DND-41 (cell line): ENCODE data around the gene PTPRD.

ENCODE experiments used
- ATAC-seq: fragments of 200-7000 bp; cut with Tn5 transposase; 3 replicates; pipeline ENCODE4 v1.9.1; 2021; ENCODE audit warnings: low read depth; ENCODE audit not compliant: insufficient read depth
- DNase-seq: peaks from one replicate; pipeline ENCODE4 v3.0.0-alpha.2; 2020
- H2AFZ ChIP-seq: 2 replicates; pipeline ENCODE4 v1.6.0; 2012; ENCODE audit warnings: low read depth, low read length
- H3K27ac ChIP-seq: 2 replicates; pipeline ENCODE4 v1.5.1; 2012; ENCODE audit warnings: low read length, inconsistent platforms
- H3K27me3 ChIP-seq: fragments of 200-600 bp; sonication (generic); 2 replicates; pipeline ENCODE4 v1.6.0; 2012; ENCODE audit warnings: low read length, mild to moderate bottlenecking, inconsistent platforms; ENCODE audit not compliant: insufficient read depth, poor library complexity
- H3K36me3 ChIP-seq: 2 replicates; pipeline ENCODE4 v1.5.1; 2012; ENCODE audit warnings: low read length, inconsistent platforms; ENCODE audit not compliant: insufficient read depth
- H3K4me1 ChIP-seq: 2 replicates; pipeline ENCODE4 v1.5.1; 2012; ENCODE audit warnings: mild to moderate bottlenecking, low read length; ENCODE audit not compliant: insufficient read depth
- H3K4me2 ChIP-seq: 2 replicates; pipeline ENCODE4 v1.6.0; 2012; ENCODE audit warnings: mild to moderate bottlenecking, moderate library complexity, low read length, inconsistent platforms; ENCODE audit not compliant: insufficient read depth
- H3K4me3 ChIP-seq, 2 experiments: fragments of 200-600 bp in 1 of 2; shearing (Covaris generic) in 1 of 2; 2 replicates each; pipeline ENCODE4 v1.5.1; 2012 to 2016; ENCODE audit warnings: inconsistent platforms in 2 of 2, low read length in 2 of 2, mild to moderate bottlenecking in 2 of 2, low read depth in 1 of 2, moderate library complexity in 1 of 2
- H3K79me2 ChIP-seq: 2 replicates; pipeline ENCODE4 v1.6.0; 2012; ENCODE audit warnings: low read length, inconsistent platforms; ENCODE audit not compliant: insufficient read depth
- H3K9ac ChIP-seq: 2 replicates; pipeline ENCODE4 v1.6.0; 2012; ENCODE audit warnings: low read depth, mild to moderate bottlenecking, inconsistent platforms, low read length, moderate library complexity
- H3K9me3 ChIP-seq: 2 replicates; pipeline ENCODE4 v1.5.1; 2012; ENCODE audit warnings: low read length, moderate library complexity, mild to moderate bottlenecking, inconsistent platforms; ENCODE audit not compliant: insufficient read depth, severe bottlenecking
- H4K20me1 ChIP-seq: 2 replicates; pipeline ENCODE4 v1.6.0; 2012; ENCODE audit warnings: low read length; ENCODE audit not compliant: insufficient read depth
- CTCF ChIP-seq: IDR thresholded peaks from 2 replicates; pipeline ENCODE4 v1.5.1; 2012; ENCODE audit warnings: borderline replicate concordance, low read length, moderate library complexity, mild to moderate bottlenecking; ENCODE audit not compliant: poor library complexity, severe bottlenecking; ENCODE audit errors: extremely low read depth
- EZH2 ChIP-seq: IDR thresholded peaks from 3 replicates; pipeline ENCODE4 v1.6.1; 2012; ENCODE audit warnings: borderline replicate concordance, low read depth, mild to moderate bottlenecking, moderate library complexity, low read length, inconsistent platforms; ENCODE audit not compliant: severe bottlenecking

The PTPRD gene

GRCh38 chr9:10250219-10250618 is 362.6 kb downstream of the PTPRD start:
- H3K4me1 ChIP-seq, result no peaks in the 10 kb centered on the region
- ATAC-seq (no peak), DNase-seq (no peak)
- H3K4me3 ChIP-seq, result no peak overlapping the region
- TF ChIP-seq CTCF (no peak), EZH2 (no peak)
- H3K4me2 ChIP-seq, result no peak overlapping the region
- H3K27ac ChIP-seq, result no peak overlapping the region
- no peaks in the 10 kb centered on the region for H3K27me3 ChIP-seq
- H3K9ac ChIP-seq, result no peak overlapping the region
- H4K20me1 ChIP-seq, result no peaks in the 10 kb centered on the region
- no peaks in the 10 kb centered on the region for H3K9me3 ChIP-seq
- no peaks in the 10 kb centered on the region for H3K36me3 ChIP-seq
- H2AFZ ChIP-seq, result no peak overlapping the region
- no peaks in the 10 kb centered on the region for H3K79me2 ChIP-seq

GRCh38 chr9:10248890-10249289 is 363.9 kb downstream of the PTPRD start:
- Histone ChIP-seq H3K4me1 (no peaks in the 10 kb centered on the region), H3K4me3 (no peak overlapping the region), H3K36me3 (no peaks in the 10 kb centered on the region), H3K9ac (no peak overlapping the region), H3K9me3 (no peaks in the 10 kb centered on the region), H3K4me2 (no peak overlapping the region), H3K79me2 (no peaks in the 10 kb centered on the region), H4K20me1 (no peaks in the 10 kb centered on the region), H3K27me3 (no peaks in the 10 kb centered on the region), H2AFZ (no peak overlapping the region), H3K27ac (no peak overlapping the region)
- ATAC-seq (no peak), DNase-seq (no peak)
- TF ChIP-seq EZH2 (no peak), CTCF (no peak)

- Histone ChIP-seq H3K4me3 (no peak overlapping the region), H3K9ac (no peak overlapping the region), H3K27me3 (no peaks in the 10 kb centered on the region), H3K27ac (no peak overlapping the region), H2AFZ (no peak overlapping the region), H3K36me3 (no peaks in the 10 kb centered on the region), H4K20me1 (no peaks in the 10 kb centered on the region), H3K9me3 (no peaks in the 10 kb centered on the region), H3K4me1 (no peaks in the 10 kb centered on the region), H3K4me2 (no peak overlapping the region), H3K79me2 (no peaks in the 10 kb centered on the region)
- ATAC-seq, result no peak
- DNase-seq, result no peak
- no peak for TF ChIP-seq EZH2
- TF ChIP-seq CTCF, result no peak
Observed at GRCh38 chr9:10242255-10242654, 370.5 kb downstream of the PTPRD start.

GRCh38 chr9:10238087-10238486 is 374.7 kb downstream of the PTPRD start:
- TF ChIP-seq CTCF (no peak), EZH2 (no peak)
- H2AFZ ChIP-seq, result no peak overlapping the region

More at GRCh38 chr9:10238087-10238486, 374.7 kb downstream of the PTPRD start:
- Histone ChIP-seq H3K36me3 (no peaks in the 10 kb centered on the region), H3K4me1 (no peaks in the 10 kb centered on the region), H3K4me3 (no peak overlapping the region), H3K9ac (no peak overlapping the region), H3K27me3 (no peaks in the 10 kb centered on the region), H4K20me1 (no peaks in the 10 kb centered on the region), H3K27ac (no peak overlapping the region), H3K4me2 (no peak overlapping the region), H3K9me3 (no peaks in the 10 kb centered on the region), H3K79me2 (no peaks in the 10 kb centered on the region)
- no peak for ATAC-seq
- DNase-seq, result no peak
